ENCODE data around the gene CCDC197. TPM values are rescaled to one million over a fixed set of nuclear protein-coding genes. Genes with fewer than 3 reads are reported as not detected.
A peak's percentile ranks its signal among the peaks of the same experiment; 100 is the strongest.

Gene CCDC197
- total RNA-seq, 1 donor from 2014 or later: 0.74 TPM

DNA sequence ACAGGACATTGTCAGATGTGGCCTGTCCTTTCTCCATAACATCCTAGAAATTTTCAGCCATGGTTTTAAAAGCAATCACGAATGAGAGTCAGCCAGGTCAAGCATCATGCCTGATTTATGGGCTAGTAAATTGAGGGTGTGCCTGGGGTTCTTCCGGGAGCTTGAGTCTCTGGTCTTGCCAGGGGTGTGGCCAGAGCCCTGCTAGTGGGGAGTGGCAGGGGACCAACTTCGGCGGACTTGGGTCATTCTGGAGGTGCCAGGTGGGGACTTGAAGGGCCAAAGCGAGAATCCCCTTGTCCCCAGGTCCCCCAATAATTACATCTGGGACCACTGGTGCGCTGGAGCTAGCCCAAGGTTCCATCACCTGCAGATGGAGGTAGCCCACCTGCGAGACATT is 34.8 kb downstream of the CCDC197 start:
- intact Hi-C loops (cut with micrococcal nuclease): no loop called here
- DNase-seq: no peak
- ATAC-seq: no peak

DNA sequence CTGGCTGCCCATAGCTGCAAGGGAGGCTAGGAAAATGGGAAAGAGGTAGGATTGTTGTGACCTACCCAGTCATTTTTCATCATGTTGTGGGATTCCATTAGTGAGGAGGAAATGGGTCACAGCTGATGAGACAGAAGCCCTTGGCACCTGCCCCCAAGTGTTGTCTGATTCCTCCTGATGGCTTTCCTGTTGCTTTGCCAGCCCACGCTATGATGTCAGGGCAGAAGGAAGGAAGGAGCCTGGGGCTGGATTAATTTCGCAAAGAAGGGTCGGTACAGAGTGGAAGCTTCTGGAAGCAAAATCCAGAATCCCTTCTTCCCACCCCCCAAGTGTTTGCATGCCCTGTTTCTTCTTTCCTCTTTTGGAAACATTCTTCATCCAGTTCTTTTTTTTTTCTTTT is 37.8 kb downstream of the CCDC197 start:
- DNase-seq: no peak
- intact Hi-C loops (cut with micrococcal nuclease): no loop called here
- no peak for ATAC-seq

- peak; percentile 93 for ATAC-seq
- intact Hi-C loops (cut with micrococcal nuclease): loop anchor here (2.0 kb wide), 1 partner anchor 100 kb away; no protein-coding TSS in a partner anchor
- DNase-seq: peak; percentile 78
Measured at GRCh38 chr14:94036313-94037167, 39.4 kb downstream of the CCDC197 start.

DNA sequence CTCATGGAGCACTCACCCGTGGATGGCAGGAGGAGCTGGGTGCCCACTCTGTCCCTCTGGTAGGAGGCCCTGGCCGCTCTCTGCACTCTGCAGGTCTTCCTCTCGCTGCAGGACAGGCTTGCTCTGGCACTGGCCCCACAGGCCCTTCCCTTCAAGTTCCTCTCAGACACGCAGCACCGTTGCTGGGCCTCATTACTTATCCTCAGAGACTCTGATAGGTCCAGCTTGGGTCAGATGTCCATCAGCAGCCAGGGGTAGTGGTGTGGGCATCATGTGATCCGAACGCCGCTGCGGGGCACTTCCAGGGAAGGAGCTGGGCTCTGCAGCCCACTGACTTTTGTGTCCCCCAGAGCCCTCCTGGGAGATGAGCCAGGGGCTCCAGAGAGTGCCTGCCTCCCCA is 40.9 kb downstream of the CCDC197 start:
- ATAC-seq (no peak), DNase-seq (no peak)
- intact Hi-C loops (cut with micrococcal nuclease): loop anchor here (2.0 kb wide), 1 partner anchor 99 kb away; no protein-coding TSS in a partner anchor

- ATAC-seq: no peak
- intact Hi-C loops (cut with micrococcal nuclease): no loop called here
- DNase-seq: no peak
Measured at GRCh38 chr14:94038510-94038909, 41.4 kb downstream of the CCDC197 start.

DNA sequence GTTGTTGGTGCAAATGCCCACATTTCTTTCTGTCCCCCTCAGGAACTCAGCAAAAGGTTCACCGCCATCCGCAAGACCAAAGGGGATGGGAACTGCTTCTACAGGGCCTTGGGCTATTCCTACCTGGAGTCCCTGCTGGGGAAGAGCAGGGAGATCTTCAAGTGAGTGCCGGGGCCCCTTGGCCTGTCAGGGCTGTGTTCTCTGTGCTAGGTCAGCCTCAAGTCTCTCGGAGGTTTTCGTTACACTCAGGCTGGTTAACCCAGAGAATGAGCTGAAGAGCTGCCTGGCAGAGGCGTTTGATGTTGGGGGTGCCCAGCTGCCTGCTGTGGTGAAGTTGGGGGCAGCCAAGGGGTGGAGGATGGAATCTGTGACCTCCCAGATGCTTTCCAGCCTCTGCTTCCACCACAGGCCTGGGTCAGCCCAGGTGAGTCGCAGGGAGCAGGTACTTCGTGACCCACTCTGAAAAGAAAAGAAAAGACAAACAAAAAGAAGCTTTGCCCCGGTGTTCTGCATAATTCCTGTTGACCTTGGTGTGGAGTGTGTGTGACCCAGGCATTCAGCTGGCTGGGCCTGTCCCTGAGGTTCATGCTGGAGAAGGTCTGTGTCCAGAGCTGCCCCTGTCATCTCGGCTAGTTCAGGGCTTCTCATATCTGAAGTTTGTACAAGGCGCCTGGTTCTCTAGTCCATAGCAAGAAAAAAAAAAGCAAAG is 42.0 kb downstream of the CCDC197 start:
- ATAC-seq (no peak), DNase-seq (no peak)
- intact Hi-C loops (cut with micrococcal nuclease): no loop called here

- intact Hi-C loops (cut with micrococcal nuclease): no loop called here
- ATAC-seq (no peak), DNase-seq (no peak)
Measured at GRCh38 chr14:94040247-94040646, 43.1 kb downstream of the CCDC197 start.

- intact Hi-C loops (cut with micrococcal nuclease): no loop called here
- ATAC-seq: no peak
- DNase-seq: no peak
Measured at GRCh38 chr14:94040796-94041195, 43.7 kb downstream of the CCDC197 start.

GRCh38 chr14:94041551-94042346 is 44.6 kb downstream of the CCDC197 start:
- ATAC-seq (peak; percentile 89), DNase-seq (peak; percentile 78)

DNA sequence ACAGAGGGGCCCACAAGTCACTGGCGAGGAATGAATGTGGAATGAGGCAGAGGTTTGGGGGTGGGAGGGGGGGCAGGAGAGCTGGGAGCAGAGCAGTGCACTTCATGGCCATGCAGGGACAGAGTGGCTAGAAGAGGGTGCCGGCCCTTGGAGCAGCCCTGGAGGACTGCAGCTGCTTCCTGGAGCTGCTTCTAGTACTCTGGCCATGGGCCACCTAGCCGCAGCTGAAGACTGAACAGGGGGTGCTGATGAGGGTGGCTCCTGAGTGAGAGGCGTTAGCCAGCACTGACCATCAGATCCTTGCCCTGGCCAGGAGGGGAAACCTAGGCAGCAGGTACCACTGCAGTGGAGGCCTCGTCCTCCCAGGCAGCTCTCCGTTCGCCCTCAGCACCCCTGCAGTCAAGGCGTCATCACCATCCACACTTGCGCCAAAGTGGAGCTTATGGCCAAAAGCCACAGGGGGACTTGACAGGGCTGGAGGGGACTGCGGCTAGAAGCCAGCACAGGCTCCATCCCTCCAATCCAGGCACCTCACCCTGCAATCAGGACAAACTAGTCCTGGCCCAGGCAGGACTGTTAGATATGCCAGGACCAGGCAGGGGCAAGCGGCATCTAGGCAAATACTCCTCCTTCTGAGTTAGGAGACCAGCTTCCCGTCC is 45.5 kb downstream of the CCDC197 start:
- DNase-seq (no peak), ATAC-seq (peak; percentile 43)
- intact Hi-C loops (cut with micrococcal nuclease): no loop called here

More at GRCh38 chr14:94041551-94042346, 44.6 kb downstream of the CCDC197 start:
- intact Hi-C loops (cut with micrococcal nuclease): no loop called here

GRCh38 chr14:94043111-94043755 is 46.1 kb downstream of the CCDC197 start:
- peak; percentile 15 for ATAC-seq
- no peak for DNase-seq
- intact Hi-C loops (cut with micrococcal nuclease): no loop called here

GRCh38 chr14:94043756-94044475 is 46.8 kb downstream of the CCDC197 start:
- DNase-seq: no peak
- intact Hi-C loops (cut with micrococcal nuclease): no loop called here
- ATAC-seq: no peak

DNA sequence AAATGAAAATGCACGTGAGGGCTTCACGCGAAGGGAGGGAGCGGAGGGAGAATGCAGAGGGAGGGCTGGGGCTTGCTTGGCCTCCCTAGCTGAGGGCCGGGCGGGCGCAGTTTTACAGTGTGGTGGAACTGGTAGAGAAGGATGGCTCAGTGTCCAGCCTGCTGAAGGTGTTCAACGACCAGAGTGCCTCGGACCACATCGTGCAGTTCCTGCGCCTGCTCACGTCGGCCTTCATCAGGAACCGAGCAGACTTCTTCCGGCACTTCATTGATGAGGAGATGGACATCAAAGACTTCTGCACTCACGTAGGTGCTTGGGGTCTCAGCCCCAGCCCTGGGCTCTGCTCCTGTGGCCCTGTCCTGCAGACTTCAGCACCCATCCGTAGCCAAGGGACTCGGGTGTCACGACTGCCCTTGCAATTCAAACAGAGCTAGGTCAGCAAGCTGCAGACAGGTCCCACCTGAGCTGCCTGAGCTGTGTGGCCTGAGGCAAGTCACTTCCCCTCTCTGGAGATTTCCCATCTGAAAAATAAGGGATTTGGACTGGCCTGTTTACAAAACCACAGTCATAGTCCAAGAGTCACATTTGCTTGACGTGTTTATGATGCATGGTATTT is 47.5 kb downstream of the CCDC197 start:
- no peak for ATAC-seq
- intact Hi-C loops (cut with micrococcal nuclease): no loop called here

GRCh38 chr14:94045101-94045500 is 48.0 kb downstream of the CCDC197 start:
- intact Hi-C loops (cut with micrococcal nuclease): no loop called here
- no peak for ATAC-seq
- DNase-seq: no peak

More for the DNA sequence above, 47.5 kb downstream of the CCDC197 start:
- DNase-seq: no peak

GRCh38 chr14:94045563-94046345 is 48.7 kb downstream of the CCDC197 start:
- intact Hi-C loops (cut with micrococcal nuclease): no loop called here
- DNase-seq (no peak), ATAC-seq (no peak)

DNA sequence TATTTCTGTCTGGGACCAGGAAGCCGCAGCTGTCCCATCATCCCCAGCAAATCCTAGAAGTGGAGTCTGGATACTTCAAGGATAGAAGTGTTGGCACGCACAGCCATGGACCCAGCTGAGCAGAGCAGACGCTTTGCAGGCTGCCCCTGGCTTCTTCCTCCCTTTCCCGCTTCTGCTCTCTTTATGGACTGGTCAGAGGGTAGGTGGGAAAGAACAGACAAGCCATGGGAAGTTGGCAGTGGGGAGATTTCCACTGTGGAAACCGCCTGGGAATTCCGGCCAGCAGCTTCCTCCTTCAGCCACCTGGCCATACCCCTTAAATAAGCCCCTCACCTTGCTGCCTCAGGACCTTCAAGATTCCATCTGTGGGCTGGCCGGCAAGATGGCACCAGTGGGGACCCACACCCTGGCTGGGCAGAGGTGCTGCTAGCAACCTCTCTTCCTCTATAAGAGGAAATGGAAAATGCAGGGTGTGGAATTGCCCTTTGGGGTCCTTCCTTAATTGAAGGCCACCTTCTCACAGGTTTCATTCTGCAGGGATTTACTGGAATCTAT is 49.7 kb downstream of the CCDC197 start:
- ATAC-seq: no peak

DNA sequence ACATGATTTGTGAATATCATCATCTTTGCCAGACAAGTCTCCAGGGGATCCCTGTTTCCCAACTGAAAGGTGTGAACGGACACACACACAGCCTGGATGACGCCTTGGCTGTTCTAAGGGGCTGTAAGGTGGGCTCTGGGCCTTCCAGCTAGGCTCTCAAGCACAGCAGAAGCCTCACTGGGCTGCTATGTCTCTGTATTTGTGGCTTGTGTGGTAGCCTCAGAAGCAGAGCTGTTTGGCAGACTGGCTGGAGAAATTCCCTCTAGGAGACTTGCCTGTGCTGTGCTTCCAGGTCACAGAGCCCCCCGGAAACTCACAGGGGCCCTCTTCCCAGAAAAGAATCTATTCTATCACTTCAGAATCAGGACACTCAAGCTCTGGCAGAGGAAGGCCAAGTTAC is 50.5 kb downstream of the CCDC197 start:
- ATAC-seq: no peak
- intact Hi-C loops (cut with micrococcal nuclease): no loop called here
- no peak for DNase-seq

More for the DNA sequence above, 49.7 kb downstream of the CCDC197 start:
- no peak for DNase-seq
- intact Hi-C loops (cut with micrococcal nuclease): no loop called here

Measured in left ventricle myocardium superior (tissue), 1 donor.